ENCODE results near the gene DGAT2. TPM values are rescaled to one million over a fixed set of nuclear protein-coding genes. Genes with fewer than 3 reads are reported as not detected.

The DGAT2 gene
- total and polyA plus RNA-seq, 4 donors, result 4.2 to 54.0 (median 8.4) TPM

- Histone ChIP-seq H3K4me1 (ENCODE audit: control insufficient read depth in 5 of 5, insufficient read depth in 5 of 5, low read length in 5 of 5) (no peaks in the 10 kb centered on the region), H3K4me3 (no peak overlapping the region), H3K9ac (ENCODE audit: insufficient read depth in 1 of 2, low read length in 2 of 2) (no peak overlapping the region), H3K27ac (ENCODE audit: low read depth in 1 of 2, low read length in 1 of 2) (no peak overlapping the region), H3K36me3 (ENCODE audit: control insufficient read depth in 4 of 4, insufficient read depth in 4 of 4, low read length in 4 of 4) (no peaks in the 10 kb centered on the region), H3K27me3 (ENCODE audit: control insufficient read depth in 3 of 3, insufficient read depth in 3 of 3, low read length in 2 of 3) (no peaks in the 10 kb centered on the region), H3K9me3 (ENCODE audit: control insufficient read depth in 4 of 4, insufficient read depth in 3 of 4, low read length in 3 of 4) (no peaks in the 10 kb centered on the region)
- 78 to 84% methylated on average over 14 of the region's 14 CpGs for WGBS, 2 donors
- no peak for TF ChIP-seq CTCF (IDR thresholded peaks at IDR 0.05; ENCODE audit: control extremely low read depth, extremely low read depth)
- no peak for DNase-seq
- ATAC-seq (ENCODE audit: insufficient read depth, low FRiP score), result no peak
These were observed 46.5 kb upstream of the DGAT2 start for GRCh38 chr11:75721852-75722668.

GRCh38 chr11:75722669-75723042 is 45.9 kb upstream of the DGAT2 start:
- H3K9ac ChIP-seq (ENCODE audit: insufficient read depth in 1 of 2, low read length in 2 of 2), result no peak overlapping the region
- H3K4me3 ChIP-seq, result no peak overlapping the region
- DNase-seq (no peak), ATAC-seq (ENCODE audit: insufficient read depth, low FRiP score) (no peak)
- H3K36me3 ChIP-seq (ENCODE audit: control insufficient read depth in 4 of 4, insufficient read depth in 4 of 4, low read length in 4 of 4), result no peaks in the 10 kb centered on the region
- 90 to 92% methylated on average over 9 of the region's 9 CpGs for WGBS, 2 donors
- no peaks in the 10 kb centered on the region for H3K9me3 ChIP-seq (ENCODE audit: control insufficient read depth in 4 of 4, insufficient read depth in 3 of 4, low read length in 3 of 4)
- TF ChIP-seq CTCF (IDR thresholded peaks at IDR 0.05; ENCODE audit: control extremely low read depth, extremely low read depth), result no peak
- H3K4me1 ChIP-seq (ENCODE audit: control insufficient read depth in 5 of 5, insufficient read depth in 5 of 5, low read length in 5 of 5), result no peaks in the 10 kb centered on the region
- H3K27ac ChIP-seq (ENCODE audit: low read depth in 1 of 2, low read length in 1 of 2), result no peak overlapping the region
- no peaks in the 10 kb centered on the region for H3K27me3 ChIP-seq (ENCODE audit: control insufficient read depth in 3 of 3, insufficient read depth in 3 of 3, low read length in 2 of 3)

GRCh38 chr11:75725547-75726320 is 42.8 kb upstream of the DGAT2 start:
- Histone ChIP-seq H3K36me3 (ENCODE audit: control insufficient read depth in 4 of 4, insufficient read depth in 4 of 4, low read length in 4 of 4) (no peaks in the 10 kb centered on the region), H3K27ac (ENCODE audit: low read depth in 1 of 2, low read length in 1 of 2) (no peak overlapping the region), H3K9ac (ENCODE audit: insufficient read depth in 1 of 2, low read length in 2 of 2) (no peak overlapping the region), H3K4me3 (no peak overlapping the region), H3K27me3 (ENCODE audit: control insufficient read depth in 3 of 3, insufficient read depth in 3 of 3, low read length in 2 of 3) (no peaks in the 10 kb centered on the region), H3K4me1 (ENCODE audit: control insufficient read depth in 5 of 5, insufficient read depth in 5 of 5, low read length in 5 of 5) (no peaks in the 10 kb centered on the region), H3K9me3 (ENCODE audit: control insufficient read depth in 4 of 4, insufficient read depth in 3 of 4, low read length in 3 of 4) (no peaks in the 10 kb centered on the region)
- 83 to 92% methylated on average over 13 of the region's 13 CpGs for WGBS, 2 donors
- no peak for ATAC-seq (ENCODE audit: insufficient read depth, low FRiP score)
- no peak for TF ChIP-seq CTCF (IDR thresholded peaks at IDR 0.05; ENCODE audit: control extremely low read depth, extremely low read depth)
- DNase-seq, result no peak

Data from lung (tissue), 12 donors.